Hepatocyte (in vitro differentiated cells): ENCODE measurements around the gene FTH1. TPM values are rescaled to one million over a fixed set of nuclear protein-coding genes. Genes with fewer than 3 reads are reported as not detected.

Source experiments
- DNase-seq: peaks from one replicate; pipeline ENCODE4 v3.0.0-alpha.2; 2016; ENCODE audit warnings: low spot score
- H2AFZ ChIP-seq: fragments of 200-600 bp; sonication (generic); 2 replicates; pipeline ENCODE4 v1.6.0; 2016; ENCODE audit warnings: antibody characterized with exemption, mild to moderate bottlenecking
- H3K27ac ChIP-seq: fragments of 200-600 bp; sonication (generic); 2 replicates; pipeline ENCODE4 v1.5.1; 2016; ENCODE audit warnings: mild to moderate bottlenecking
- H3K27me3 ChIP-seq: fragments of 200-600 bp; sonication (generic); 2 replicates; pipeline ENCODE4 v1.6.1; 2016
- H3K36me3 ChIP-seq: fragments of 200-600 bp; sonication (generic); replicated peaks from 2 replicates; pipeline ENCODE4 v1.5.1; 2016; ENCODE audit warnings: low read depth; ENCODE audit not compliant: insufficient read depth
- H3K4me1 ChIP-seq: fragments of 200-600 bp; sonication (generic); 2 replicates; pipeline ENCODE4 v1.5.1; 2016; ENCODE audit warnings: mild to moderate bottlenecking, moderate library complexity; ENCODE audit not compliant: insufficient read depth
- H3K4me2 ChIP-seq: fragments of 200-600 bp; sonication (generic); 2 replicates; pipeline ENCODE4 v1.6.0; 2016
- H3K4me3 ChIP-seq: fragments of 200-600 bp; sonication (generic); 2 replicates; pipeline ENCODE4 v1.5.1; 2016; ENCODE audit warnings: mild to moderate bottlenecking
- H3K79me2 ChIP-seq: fragments of 200-600 bp; sonication (generic); 2 replicates; pipeline ENCODE4 v1.6.0; 2017; ENCODE audit warnings: mild to moderate bottlenecking
- H3K9me2 ChIP-seq: fragments of 200-600 bp; sonication (generic); replicated peaks from 2 replicates; pipeline ENCODE4 v1.6.0; 2017; ENCODE audit warnings: mild to moderate bottlenecking; ENCODE audit not compliant: insufficient read depth
- H3K9me3 ChIP-seq: fragments of 200-600 bp; sonication (generic); 2 replicates; pipeline ENCODE4 v1.5.1; 2016; ENCODE audit warnings: low read depth, mild to moderate bottlenecking
- H4K20me1 ChIP-seq: fragments of 200-600 bp; sonication (generic); 2 replicates; pipeline ENCODE4 v1.6.0; 2016; ENCODE audit warnings: mild to moderate bottlenecking; ENCODE audit not compliant: insufficient read depth, poor library complexity, severe bottlenecking
- CTCF ChIP-seq: fragments of 200-600 bp; sonication (generic); IDR thresholded peaks from 2 replicates; pipeline ENCODE4 v1.5.1; 2016; ENCODE audit warnings: antibody characterized with exemption, mild to moderate bottlenecking; ENCODE audit not compliant: poor library complexity
- EZH2 ChIP-seq: fragments of 200-600 bp; sonication (generic); IDR thresholded peaks from 2 replicates; pipeline ENCODE4 v1.6.1; 2016; ENCODE audit warnings: antibody characterized with exemption, mild to moderate bottlenecking, borderline replicate concordance
- EZH2phosphoT487 ChIP-seq: fragments of 200-600 bp; sonication (generic); IDR thresholded peaks from one replicate; pipeline ENCODE4 v1.6.1; 2018; ENCODE audit warnings: antibody characterized with exemption, mild to moderate bottlenecking, low read depth, moderate library complexity; ENCODE audit not compliant: unreplicated experiment, severe bottlenecking
- WGBS: methylation state at CpG from one replicate; pipeline ENCODE4 v1.1.6; 2016; ENCODE audit warnings: low lambda C conversion rate; ENCODE audit errors: missing lambda C conversion rate; 5-methylcytosine and 5-hydroxymethylcytosine counted together
- polyA plus RNA-seq: library from polyadenylated mRNA; unstranded; fragments of >200 nt; fragmentation: Nextera tagmentation; extraction: Ambion mirVana; gene quantifications from 2 replicates; pipeline ENCODE4 v1.2.1, GENCODE V29; 2016
- total RNA-seq: library from RNA; depleted of rRNA; stranded (reverse); fragments of >200 nt; gene quantifications from 2 replicates; pipeline ENCODE4 v1.2.3, GENCODE V29; 2014

The FTH1 gene
- total and polyA plus RNA-seq, 2 experiments from 2014 or later: 1,071 to 8,694 TPM

DNA sequence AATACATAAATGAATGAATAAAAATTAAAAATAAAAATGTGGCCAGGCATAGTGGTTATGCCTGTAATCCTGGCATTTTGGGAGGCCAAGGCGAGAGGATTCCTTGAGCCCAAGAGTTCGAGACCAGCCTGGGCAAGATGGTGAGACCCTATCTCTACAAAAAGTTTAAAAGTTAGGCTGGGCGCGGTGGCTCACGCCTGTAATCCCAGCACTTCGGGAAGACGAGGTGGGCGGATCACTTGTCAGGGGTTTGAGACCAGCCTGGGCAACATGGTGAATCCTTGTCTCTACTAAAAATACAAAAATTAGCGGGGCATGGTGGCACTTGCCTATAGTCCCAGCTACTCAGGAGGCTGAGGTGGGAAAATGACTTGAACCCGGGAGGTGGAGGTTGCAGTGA lies 27.0 kb downstream of the FTH1 start:
- Histone ChIP-seq H3K4me3 (no peak overlapping the region), H3K4me1 (no peaks in the 10 kb centered on the region), H3K36me3 (no peaks in the 10 kb centered on the region), H3K9me3 (no peaks in the 10 kb centered on the region), H3K4me2 (no peak overlapping the region), H4K20me1 (no peaks in the 10 kb centered on the region), H3K9me2 (no peaks in the 10 kb centered on the region), H3K27ac (no peak overlapping the region), H3K27me3 (no peaks in the 10 kb centered on the region), H3K79me2 (no peaks in the 10 kb centered on the region), H2AFZ (no peak overlapping the region)
- 87% methylated on average over 10 of the region's 10 CpGs for WGBS
- DNase-seq: no peak
- TF ChIP-seq CTCF: no peak
- TF ChIP-seq EZH2phosphoT487: no peak
- no peak for TF ChIP-seq EZH2

GRCh38 chr11:61935861-61936260 lies 31.6 kb downstream of the FTH1 start:
- no peak for TF ChIP-seq EZH2
- TF ChIP-seq EZH2phosphoT487: no peak
- TF ChIP-seq CTCF: no peak
- no peaks in the 10 kb centered on the region for H3K79me2 ChIP-seq
- H3K4me3 ChIP-seq: no peak overlapping the region
- H3K27ac ChIP-seq: no peak overlapping the region
- DNase-seq: no peak
- H3K36me3 ChIP-seq: no peaks in the 10 kb centered on the region
- H3K4me2 ChIP-seq: no peak overlapping the region
- no peaks in the 10 kb centered on the region for H3K9me3 ChIP-seq
- 84% methylated on average over 2 of the region's 2 CpGs for WGBS
- no peaks in the 10 kb centered on the region for H3K4me1 ChIP-seq
- H3K9me2 ChIP-seq: no peaks in the 10 kb centered on the region
- H2AFZ ChIP-seq: no peak overlapping the region
- H3K27me3 ChIP-seq: no peaks in the 10 kb centered on the region
- no peaks in the 10 kb centered on the region for H4K20me1 ChIP-seq

- Histone ChIP-seq H3K79me2 (no peaks in the 10 kb centered on the region), H3K4me2 (no peak overlapping the region), H3K4me3 (no peak overlapping the region), H2AFZ (no peak overlapping the region), H3K27ac (no peak overlapping the region), H3K9me3 (no peaks in the 10 kb centered on the region), H3K36me3 (no peaks in the 10 kb centered on the region), H3K27me3 (no peaks in the 10 kb centered on the region), H3K9me2 (no peaks in the 10 kb centered on the region), H4K20me1 (no peaks in the 10 kb centered on the region), H3K4me1 (no peaks in the 10 kb centered on the region)
- TF ChIP-seq CTCF (no peak), EZH2phosphoT487 (no peak), EZH2 (no peak)
- 89% methylated on average over 3 of the region's 3 CpGs for WGBS
- DNase-seq: no peak
Observed at GRCh38 chr11:61930933-61931332, 36.5 kb downstream of the FTH1 start.

DNA sequence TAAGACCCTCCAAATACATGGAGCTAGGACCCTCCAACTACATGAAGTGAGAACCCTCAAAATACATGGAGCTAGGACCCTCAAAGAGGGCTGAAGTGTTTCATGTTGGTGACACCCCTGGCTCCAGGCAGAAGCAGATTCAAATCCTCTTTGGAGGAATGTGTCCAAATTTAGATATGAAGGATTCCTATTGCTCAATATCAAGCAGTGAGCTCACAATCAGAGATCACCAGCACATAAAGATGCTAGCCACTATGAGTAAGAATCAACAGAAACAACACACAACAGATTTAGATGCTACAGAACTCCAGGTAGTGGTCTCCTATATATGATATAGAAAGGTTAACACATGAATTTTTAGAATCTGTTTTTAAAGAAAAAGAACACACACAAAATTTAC lies 38.8 kb downstream of the FTH1 start:
- H2AFZ ChIP-seq: no peak overlapping the region
- no peaks in the 10 kb centered on the region for H3K79me2 ChIP-seq
- no peak for DNase-seq
- H4K20me1 ChIP-seq: no peaks in the 10 kb centered on the region
- no peak overlapping the region for H3K4me3 ChIP-seq
- TF ChIP-seq EZH2: no peak
- no peak for TF ChIP-seq EZH2phosphoT487
- TF ChIP-seq CTCF: no peak
- H3K9me3 ChIP-seq: no peaks in the 10 kb centered on the region
- H3K27ac ChIP-seq: no peak overlapping the region
- no peaks in the 10 kb centered on the region for H3K27me3 ChIP-seq
- H3K9me2 ChIP-seq: no peaks in the 10 kb centered on the region
- H3K4me2 ChIP-seq: no peak overlapping the region
- peaks cover 9% of the 10 kb centered on the region for H3K4me1 ChIP-seq
- no peaks in the 10 kb centered on the region for H3K36me3 ChIP-seq
